GM18951 (cell line): ENCODE data around the gene HES5.

Source experiments
- POLR2A ChIP-seq: IDR thresholded peaks from 4 replicates; pipeline ENCODE4 v1.6.1; 2011; ENCODE audit warnings: mild to moderate bottlenecking; ENCODE audit not compliant: insufficient read length, insufficient read depth; ENCODE audit errors: extremely low read depth
- in situ Hi-C: fragments of 300-500 bp; cut with MboI; formaldehyde crosslinking; loops from one replicate; pipeline ENCODE4 v1.12.0; 2022; ENCODE audit warnings: low sequenced_read_pairs, mixed read lengths, inconsistent platforms; ENCODE audit not compliant: unreplicated experiment

HES5 gene

DNA sequence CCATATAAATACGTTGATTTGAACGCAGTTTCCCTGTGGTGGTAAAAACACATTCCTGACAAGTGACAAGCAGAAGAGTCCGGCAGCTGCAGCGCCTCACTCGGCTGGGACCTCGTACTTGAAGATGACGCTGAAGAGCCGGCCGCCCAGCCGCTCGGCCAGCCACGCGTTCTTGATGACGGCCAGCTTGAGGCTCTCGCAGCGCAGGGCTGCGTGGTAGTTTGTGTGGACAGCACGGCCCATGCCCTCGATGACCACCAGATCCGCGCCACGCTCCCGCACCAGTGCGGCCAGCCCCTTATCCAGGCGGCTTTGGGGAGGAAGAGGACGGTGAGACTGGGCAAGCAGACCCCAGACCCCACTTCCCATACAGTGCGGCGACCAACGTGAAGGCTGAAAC is 21.3 kb downstream of the HES5 start:
- TF ChIP-seq POLR2A: no peak
- in situ Hi-C loops: no loop called here

DNA sequence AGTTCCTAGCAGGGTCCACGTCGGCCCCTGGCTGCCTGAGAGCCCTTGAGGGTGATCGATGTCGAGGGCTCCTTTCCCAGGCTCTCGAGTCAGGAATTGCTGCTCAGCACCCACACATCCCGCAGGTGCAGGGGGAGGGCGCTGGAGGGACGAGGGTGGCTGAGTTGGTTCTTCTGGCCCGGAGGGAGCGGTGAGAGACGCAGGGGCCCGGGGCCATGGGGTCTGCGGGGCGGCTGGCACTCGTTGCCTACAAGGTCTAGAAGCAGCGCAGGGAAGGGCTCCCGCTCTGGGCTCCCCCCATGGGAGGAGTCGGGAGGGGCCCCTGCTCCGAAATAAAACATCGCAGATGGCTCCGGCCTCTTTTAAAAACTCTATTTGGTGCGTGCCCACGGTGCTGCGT is 21.9 kb downstream of the HES5 start:
- no peak for TF ChIP-seq POLR2A
- in situ Hi-C loops: no loop called here

DNA sequence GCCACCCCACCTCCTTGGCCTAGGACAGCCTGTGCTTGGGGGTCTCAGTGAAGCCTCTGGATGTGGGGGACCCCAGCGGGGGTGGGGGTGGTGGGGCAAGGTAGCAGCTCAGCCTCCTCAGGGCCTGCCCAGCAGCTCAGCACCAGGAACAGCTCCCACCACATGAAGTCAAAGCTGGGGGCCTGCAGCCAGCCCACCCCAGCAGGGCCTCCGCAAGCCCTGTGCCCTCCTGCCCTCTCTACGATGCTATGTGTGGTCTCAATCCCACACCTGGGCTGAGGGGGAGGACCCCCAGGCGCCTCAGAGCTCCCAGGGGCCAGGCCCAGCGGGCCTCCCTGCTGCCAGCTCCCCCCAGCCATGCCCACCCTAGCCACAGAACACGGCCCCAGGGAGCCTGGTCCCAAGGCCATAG is 22.3 kb downstream of the HES5 start:
- in situ Hi-C loops: no loop called here
- no peak for TF ChIP-seq POLR2A

DNA sequence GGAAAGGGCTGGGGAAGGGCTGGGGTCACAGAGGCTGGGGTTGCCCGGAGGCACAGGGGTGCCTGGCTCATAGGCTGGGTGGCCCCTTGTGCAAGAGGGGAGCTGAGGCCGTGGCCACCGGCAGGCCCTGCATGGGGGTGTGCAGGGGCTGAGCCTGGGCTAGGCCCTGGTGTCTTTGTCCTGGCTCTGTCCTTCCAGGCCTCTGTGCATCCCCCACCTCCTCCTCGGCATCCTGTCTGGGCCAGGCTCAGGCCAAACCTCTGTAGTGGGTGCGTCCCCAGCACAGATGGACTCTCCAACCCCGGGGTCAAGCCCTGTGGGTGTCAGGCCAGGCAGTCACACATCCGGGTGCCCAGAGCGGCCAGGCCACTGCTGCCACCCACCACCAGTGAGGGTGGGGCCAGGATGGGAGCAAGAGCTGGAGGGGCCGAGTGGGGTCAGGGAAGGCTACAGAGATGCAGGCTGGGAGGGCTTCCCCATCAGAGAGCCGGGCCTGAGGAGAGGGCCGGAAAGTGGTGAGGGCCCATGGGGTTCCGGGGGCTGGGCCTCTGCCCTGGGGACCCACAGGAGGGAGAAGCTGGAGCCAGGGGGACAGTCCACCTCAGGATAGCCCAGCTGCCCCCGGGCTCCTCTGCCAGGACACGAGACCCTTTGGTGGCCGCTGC is 23.0 kb downstream of the HES5 start:
- TF ChIP-seq POLR2A: no peak
- in situ Hi-C loops: no loop called here

DNA sequence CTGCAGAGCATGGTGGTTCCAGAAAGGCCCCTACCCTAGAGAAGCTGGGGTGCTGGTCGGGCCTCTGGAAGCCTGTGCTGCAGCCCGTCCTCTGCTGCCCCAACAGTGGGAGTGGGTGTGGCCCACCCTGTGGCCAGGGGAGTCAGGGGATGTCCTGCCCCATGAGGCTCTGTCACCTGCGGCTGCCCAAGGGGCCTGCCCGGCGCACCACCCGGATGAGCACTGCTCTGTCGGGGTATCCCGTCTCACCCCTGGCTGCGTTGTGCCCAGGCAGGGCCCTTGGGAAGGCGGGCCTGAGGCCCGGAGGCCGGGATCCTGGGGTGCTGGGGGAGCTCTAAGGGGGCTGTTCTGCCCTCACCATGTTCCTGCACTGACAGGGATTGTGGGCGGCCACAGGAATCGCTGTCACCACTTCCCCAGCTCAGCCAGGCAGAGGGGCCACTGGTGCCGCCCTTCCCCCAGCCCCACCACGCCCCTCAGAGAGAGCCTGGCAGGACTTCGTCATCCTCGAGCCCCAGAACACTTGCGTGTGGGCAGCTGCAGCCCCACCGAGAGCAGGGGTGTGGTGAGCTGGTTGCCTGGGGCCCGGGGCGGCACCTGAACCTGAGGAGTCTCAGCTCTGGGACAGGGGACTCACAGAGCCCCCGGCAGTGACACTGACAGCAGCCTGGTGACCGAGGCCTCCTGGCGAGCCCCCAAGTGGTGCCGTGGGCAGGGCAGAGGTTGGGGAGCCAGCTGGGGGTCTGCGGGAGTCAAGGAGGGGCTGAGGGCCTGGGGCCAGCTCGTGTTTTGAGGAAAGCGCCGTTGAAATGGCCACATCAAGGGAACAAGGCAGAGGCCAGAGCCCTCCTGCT is 23.8 kb downstream of the HES5 start:
- TF ChIP-seq POLR2A: no peak
- in situ Hi-C loops: no loop called here

DNA sequence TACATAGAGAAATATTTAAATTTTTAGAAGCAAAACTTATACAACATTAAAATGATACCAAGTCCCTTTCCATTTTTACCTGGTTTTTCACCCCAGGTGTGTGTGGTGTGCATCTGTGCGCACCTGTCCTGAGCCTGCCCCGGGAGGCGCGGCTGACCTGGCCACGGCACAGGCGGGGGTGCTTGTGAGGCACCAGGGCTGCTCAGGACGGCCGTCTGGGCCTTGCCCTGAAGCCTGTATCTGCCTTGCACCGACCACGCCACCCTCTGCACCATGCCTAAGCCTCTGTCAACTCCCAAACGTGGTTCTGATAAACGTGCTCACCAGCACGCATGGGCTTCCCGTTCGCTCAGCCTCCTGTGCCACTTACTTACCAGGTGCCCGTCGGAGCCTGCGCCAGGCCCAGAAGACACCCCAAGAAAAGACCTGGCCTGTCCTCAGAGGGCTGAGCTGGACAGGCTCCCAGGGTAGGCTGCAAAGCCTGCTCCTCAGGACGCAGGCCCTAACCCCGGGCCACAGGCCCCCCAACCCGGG is 24.5 kb downstream of the HES5 start:
- in situ Hi-C loops: no loop called here
- TF ChIP-seq POLR2A: no peak

DNA sequence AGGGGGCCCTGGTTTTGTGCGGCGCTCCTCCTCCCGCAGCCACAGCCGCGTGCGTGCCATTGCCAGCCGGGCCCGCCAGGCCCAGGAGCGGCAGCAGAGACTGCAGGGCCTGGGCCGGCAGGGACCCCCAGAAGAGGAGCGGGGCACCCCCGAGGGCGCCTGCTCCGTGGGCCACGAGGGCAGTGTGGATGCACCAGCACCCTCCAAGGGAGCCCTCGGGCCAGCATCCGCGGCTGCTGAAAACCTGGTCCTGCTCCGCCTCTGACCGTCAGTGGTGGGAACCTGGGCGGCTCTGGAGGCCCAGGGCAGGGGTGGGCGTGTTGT is 25.2 kb downstream of the HES5 start:
- in situ Hi-C loops: no loop called here
- TF ChIP-seq POLR2A: no peak

DNA sequence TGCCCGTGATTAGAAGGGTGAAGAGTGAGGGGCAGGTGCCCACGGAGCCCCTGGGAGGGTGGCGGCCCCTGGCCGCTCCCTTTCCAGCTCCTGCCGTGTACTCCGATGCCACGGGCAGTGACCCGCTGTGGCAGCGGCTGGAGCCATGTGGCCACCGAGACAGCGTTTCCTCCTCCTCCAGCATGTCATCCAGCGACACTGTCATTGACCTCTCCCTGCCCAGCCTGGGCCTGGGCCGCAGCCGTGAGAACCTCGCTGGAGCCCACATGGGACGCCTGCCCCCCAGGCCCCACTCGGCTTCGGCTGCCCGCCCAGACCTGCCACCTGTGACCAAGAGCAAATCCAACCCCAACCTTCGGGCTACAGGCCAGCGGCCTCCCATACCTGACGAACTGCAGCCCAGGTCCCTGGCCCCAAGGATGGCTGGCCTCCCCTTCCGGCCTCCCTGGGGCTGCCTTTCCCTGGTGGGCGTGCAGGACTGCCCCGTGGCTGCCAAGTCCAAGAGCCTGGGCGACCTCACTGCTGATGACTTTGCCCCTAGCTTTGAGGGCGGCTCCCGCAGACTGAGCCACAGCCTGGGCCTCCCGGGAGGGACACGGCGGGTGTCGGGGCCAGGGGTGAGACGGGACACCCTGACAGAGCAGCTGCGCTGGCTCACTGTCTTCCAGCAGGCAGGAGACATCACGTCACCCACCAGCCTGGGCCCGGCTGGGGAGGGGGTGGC is 25.7 kb downstream of the HES5 start:
- in situ Hi-C loops: no loop called here
- TF ChIP-seq POLR2A: no peak

DNA sequence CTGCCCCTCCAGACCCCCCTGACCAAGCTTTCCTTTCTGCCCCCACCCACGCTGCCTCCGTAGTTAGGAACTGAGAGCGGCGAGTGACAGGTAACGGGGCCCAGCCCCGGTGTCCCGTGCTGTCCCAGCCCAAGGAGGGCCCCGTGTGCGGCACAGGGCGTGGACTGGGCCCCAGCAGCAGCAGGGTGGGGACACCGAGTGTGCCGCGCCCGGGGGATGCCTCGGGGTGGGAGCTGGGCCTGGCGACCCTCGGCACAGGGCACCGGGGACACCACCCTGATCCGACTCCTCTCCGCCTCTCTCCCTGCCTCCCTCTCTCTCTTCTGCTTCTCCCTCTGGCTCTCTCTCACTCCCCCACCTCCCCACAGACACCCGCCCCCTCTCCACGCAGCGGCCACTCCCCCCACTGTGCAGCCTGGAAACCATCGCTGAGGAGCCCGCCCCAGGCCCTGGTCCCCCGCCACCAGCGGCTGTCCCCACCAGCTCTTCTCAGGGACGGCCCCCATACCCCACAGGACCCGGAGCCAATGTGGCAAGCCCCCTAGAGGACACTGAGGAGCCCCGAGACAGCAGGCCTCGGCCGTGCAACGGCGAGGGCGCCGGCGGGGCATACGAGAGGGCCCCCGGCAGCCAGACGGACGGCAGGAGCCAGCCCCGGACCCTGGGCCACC is 26.4 kb downstream of the HES5 start:
- no peak for TF ChIP-seq POLR2A
- in situ Hi-C loops: no loop called here

DNA sequence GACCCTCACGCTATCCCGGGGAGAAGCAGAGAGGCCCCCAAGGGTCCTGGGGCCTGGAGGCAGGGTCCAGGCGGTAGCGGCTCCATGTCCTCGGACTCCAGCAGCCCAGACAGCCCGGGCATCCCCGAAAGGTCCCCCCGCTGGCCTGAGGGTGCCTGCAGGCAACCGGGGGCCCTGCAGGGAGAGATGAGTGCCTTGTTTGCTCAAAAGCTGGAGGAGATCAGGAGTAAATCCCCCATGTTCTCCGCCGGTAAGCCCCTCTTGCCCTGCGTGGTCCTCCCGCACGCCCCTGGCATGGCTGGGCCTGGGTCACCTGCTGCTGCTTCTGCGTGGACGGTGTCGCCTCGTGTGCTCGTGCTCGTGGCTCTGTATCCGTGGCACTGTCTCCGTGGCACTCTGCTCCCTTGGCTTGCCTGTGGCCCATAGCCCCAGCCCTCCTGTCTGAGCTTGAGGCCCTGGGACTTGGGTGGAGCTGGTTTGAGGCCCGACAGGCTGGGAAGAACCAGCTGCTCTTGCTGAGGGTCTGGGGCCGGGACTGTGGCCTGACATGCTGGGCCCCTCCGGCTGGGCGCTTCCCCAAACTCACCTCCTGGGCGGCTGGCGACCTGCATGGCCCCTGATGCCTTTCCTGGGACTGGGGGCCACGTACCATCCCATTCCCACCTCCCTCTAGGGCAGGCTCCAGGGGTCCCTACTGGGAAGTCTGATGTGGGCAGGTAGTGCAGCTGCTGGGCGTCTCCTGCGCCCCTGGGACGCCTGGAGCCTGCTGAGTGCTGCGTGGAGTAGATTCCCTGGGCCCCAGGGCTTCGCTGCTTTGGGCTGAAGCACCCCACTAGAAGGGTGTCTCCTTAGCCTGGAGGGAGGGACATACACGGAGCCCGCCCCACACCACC is 27.2 kb downstream of the HES5 start:
- no peak for TF ChIP-seq POLR2A
- in situ Hi-C loops: no loop called here

DNA sequence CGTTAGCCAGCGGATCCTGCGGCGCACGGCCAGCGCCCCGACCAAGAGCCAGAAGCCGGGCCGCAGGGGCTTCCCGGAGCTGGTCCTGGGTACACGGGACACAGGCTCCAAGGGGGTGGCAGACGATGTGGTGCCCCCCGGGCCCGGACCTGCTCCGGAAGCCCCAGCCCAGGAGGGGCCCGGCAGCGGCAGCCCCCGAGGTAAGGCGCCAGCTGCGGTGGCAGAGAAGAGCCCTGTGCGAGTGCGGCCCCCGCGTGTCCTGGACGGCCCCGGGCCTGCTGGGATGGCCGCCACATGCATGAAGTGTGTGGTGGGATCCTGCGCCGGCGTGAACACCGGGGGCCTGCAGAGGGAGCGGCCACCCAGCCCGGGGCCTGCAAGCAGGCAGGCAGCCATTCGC is 27.9 kb downstream of the HES5 start:
- TF ChIP-seq POLR2A: no peak
- in situ Hi-C loops: no loop called here

DNA sequence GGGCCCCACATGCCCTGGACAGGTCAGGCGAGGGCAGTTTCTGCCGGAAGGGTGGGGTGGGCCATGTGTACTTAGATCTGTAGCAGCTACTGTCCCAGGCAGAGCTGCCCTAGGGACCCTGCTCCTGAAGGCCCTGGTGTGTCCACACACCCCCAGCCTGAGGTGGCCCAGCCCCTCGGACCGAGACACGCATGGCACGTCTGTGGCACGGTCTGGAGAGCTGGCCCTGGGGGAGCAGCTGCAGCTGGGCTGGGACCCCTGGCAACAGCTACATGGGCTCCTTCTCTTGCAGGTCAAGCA is 28.3 kb downstream of the HES5 start:
- in situ Hi-C loops: no loop called here
- no peak for TF ChIP-seq POLR2A
